HepG2 (cell line): ENCODE measurements around the gene INPP1. TPM values are rescaled to one million over a fixed set of nuclear protein-coding genes. Genes with fewer than 3 reads are reported as not detected.

Experiments used
- polyA plus RNA-seq, 8 experiments: library from polyadenylated mRNA; depleted of rRNA in 3 of 8; stranded (reverse) in 7 of 8; unstranded in 1 of 8; fragments of >200 nt; fragmentation: Illumina TruSeq in 4 of 8; extraction: Trizol in 4 of 8; gene quantifications; 2 replicates each; pipeline versions ENCODE4 v1.2.1 to v1.2.3, GENCODE V29; 2011 to 2016; ENCODE audit warnings: low read depth in 4 of 8, missing spikeins in 1 of 8, mixed read lengths in 1 of 8; ENCODE audit not compliant: insufficient read depth in 1 of 8
- total RNA-seq, 5 experiments: library from RNA; depleted of rRNA; stranded (reverse); fragments of >200 nt; fragmentation: Illumina TruSeq; extraction: Trizol; gene quantifications; 2 replicates each; pipeline ENCODE4 v1.2.3, GENCODE V29; 2016; ENCODE audit warnings: low read depth in 1 of 5

Gene INPP1
- total and polyA plus RNA-seq, 2 of the 13 experiments (the other 11 are each of a cell fraction or from before 2014, with no cell fraction given) = 10.0 to 13.3 TPM

Other genes with a start within 250 kb of the INPP1 start
- 49.5 and 67.0 TPM in 2 replicates for gene HIBCH, start 23.8 kb upstream of the INPP1 start, total RNA-seq (2016; rRNA removed; fragmentation: Illumina TruSeq; extraction: Trizol)
- 17.8 and 18.8 TPM in 2 replicates for gene HIBCH, start 23.8 kb upstream of the INPP1 start, polyA plus RNA-seq (2011; rRNA removed)
- 0.59 and 1.4 TPM in 2 replicates for gene MFSD6, start 64.8 kb downstream of the INPP1 start, total RNA-seq (2016; rRNA removed; fragmentation: Illumina TruSeq; extraction: Trizol)
- gene MFSD6, start 64.8 kb downstream of the INPP1 start, polyA plus RNA-seq (2011; rRNA removed) = 0.71 and 0.92 TPM in 2 replicates
- 7.8 and 9.8 TPM in 2 replicates for gene NEMP2, start 191.1 kb downstream of the INPP1 start, total RNA-seq (2016; rRNA removed; fragmentation: Illumina TruSeq; extraction: Trizol)
- 2.4 and 3.3 TPM in 2 replicates for gene NEMP2, start 191.1 kb downstream of the INPP1 start, polyA plus RNA-seq (2011; rRNA removed)